ENCODE measurements around the gene CRELD2.

Gene CRELD2

GRCh38 chr22:49897015-49897684 is 21.3 kb upstream of the CRELD2 start:
- Histone ChIP-seq H3K4me1 (no peaks in the 10 kb centered on the region), H3K27ac (no peak overlapping the region), H3K36me3 (peaks cover 20 to 65% (median 37%) of the 10 kb centered on the region in 3 donors), H3K27me3 (no peaks in the 10 kb centered on the region), H3K4me3 (no peak overlapping the region), H3K9me3 (peaks cover 0 to 9% (median 0%) of the 10 kb centered on the region in 3 donors)
- DNase-seq: no peak
- no peak for TF ChIP-seq CTCF (IDR thresholded peaks at IDR 0.05)
- intact Hi-C loops (cut with DNase I; ENCODE audit: low total_unique reads): no loop called here

- Histone ChIP-seq H3K27ac (no peak overlapping the region), H3K4me3 (no peak overlapping the region), H3K9me3 (peaks cover 0 to 5% (median 0%) of the 10 kb centered on the region in 3 donors), H3K4me1 (no peaks in the 10 kb centered on the region), H3K27me3 (no peaks in the 10 kb centered on the region), H3K36me3 (peaks cover 26 to 80% (median 53%) of the 10 kb centered on the region in 3 donors)
- no peak for TF ChIP-seq CTCF (IDR thresholded peaks at IDR 0.05)
- no peak for DNase-seq
- intact Hi-C loops (cut with DNase I; ENCODE audit: low total_unique reads): no loop called here
These were observed 18.9 kb upstream of the CRELD2 start for GRCh38 chr22:49899530-49899929.

GRCh38 chr22:49900441-49901230 is 17.8 kb upstream of the CRELD2 start:
- no peak for TF ChIP-seq CTCF (IDR thresholded peaks at IDR 0.05)
- no peaks in the 10 kb centered on the region for H3K4me1 ChIP-seq
- H3K27me3 ChIP-seq: no peaks in the 10 kb centered on the region
- H3K9me3 ChIP-seq: no peaks in the 10 kb centered on the region
- no peak overlapping the region for H3K27ac ChIP-seq
- DNase-seq: no peak
- no peak overlapping the region for H3K4me3 ChIP-seq
- intact Hi-C loops (cut with DNase I; ENCODE audit: low total_unique reads): no loop called here
- H3K36me3 ChIP-seq: peaks cover 31 to 87% (median 55%) of the 10 kb centered on the region in 3 donors

GRCh38 chr22:49901457-49901856 is 17.0 kb upstream of the CRELD2 start:
- Histone ChIP-seq H3K27me3 (no peaks in the 10 kb centered on the region), H3K4me1 (no peaks in the 10 kb centered on the region), H3K9me3 (no peaks in the 10 kb centered on the region), H3K27ac (no peak overlapping the region), H3K36me3 (peaks cover 38 to 92% (median 59%) of the 10 kb centered on the region in 3 donors), H3K4me3 (no peak overlapping the region)
- intact Hi-C loops (cut with DNase I; ENCODE audit: low total_unique reads): no loop called here
- DNase-seq: no peak
- TF ChIP-seq CTCF (IDR thresholded peaks at IDR 0.05): no peak

- Histone ChIP-seq H3K4me3 (no peak overlapping the region), H3K36me3 (peaks cover 47 to 98% (median 55%) of the 10 kb centered on the region in 3 donors), H3K27me3 (no peaks in the 10 kb centered on the region), H3K9me3 (no peaks in the 10 kb centered on the region), H3K27ac (no peak overlapping the region), H3K4me1 (no peaks in the 10 kb centered on the region)
- no peak for DNase-seq
- intact Hi-C loops (cut with DNase I; ENCODE audit: low total_unique reads): no loop called here
- TF ChIP-seq CTCF (IDR thresholded peaks at IDR 0.05): no peak
These were observed 15.0 kb upstream of the CRELD2 start for GRCh38 chr22:49903322-49904039.
